ENCODE results near the gene JAZF1.

JAZF1 gene

GRCh38 chr7:28191751-28192150 lies 11.2 kb upstream of the JAZF1 start:
- no peak for DNase-seq (ENCODE audit: low read depth)

- DNase-seq (ENCODE audit: low read depth) = no peak
These were observed 10.6 kb upstream of the JAZF1 start for GRCh38 chr7:28191184-28191583.

- DNase-seq (ENCODE audit: low read depth) = no peak
These were observed 9.6 kb upstream of the JAZF1 start for GRCh38 chr7:28190077-28190710.

- DNase-seq (ENCODE audit: low read depth) = no peak
These were observed 6.4 kb upstream of the JAZF1 start for GRCh38 chr7:28187012-28187411.

- DNase-seq (ENCODE audit: low read depth) = no peak
These were observed 3.0 kb upstream of the JAZF1 start for GRCh38 chr7:28183627-28184026.

GRCh38 chr7:28182071-28182471 lies 1.5 kb upstream of the JAZF1 start:
- no peak for DNase-seq (ENCODE audit: low read depth)

- DNase-seq (ENCODE audit: low read depth) = no peak
These were observed 821 bp upstream of the JAZF1 start for GRCh38 chr7:28181416-28181815.

- no peak for DNase-seq (ENCODE audit: low read depth)
These were observed 598 bp downstream of the JAZF1 start for GRCh38 chr7:28180031-28180363.

- no peak for DNase-seq (ENCODE audit: low read depth)
These were observed 1.2 kb downstream of the JAZF1 start for GRCh38 chr7:28179120-28180030.

- DNase-seq (ENCODE audit: low read depth) = no peak
These were observed 2.0 kb downstream of the JAZF1 start for GRCh38 chr7:28178599-28178998.

GRCh38 chr7:28177836-28178235 lies 2.8 kb downstream of the JAZF1 start:
- DNase-seq (ENCODE audit: low read depth) = no peak

GRCh38 chr7:28176645-28177044 lies 4.0 kb downstream of the JAZF1 start:
- DNase-seq (ENCODE audit: low read depth) = no peak

- DNase-seq (ENCODE audit: low read depth) = no peak
These were observed 4.4 kb downstream of the JAZF1 start for GRCh38 chr7:28176174-28176573.

- no peak for DNase-seq (ENCODE audit: low read depth)
These were observed 5.5 kb downstream of the JAZF1 start for GRCh38 chr7:28174901-28175661.

GRCh38 chr7:28174442-28174841 lies 6.2 kb downstream of the JAZF1 start:
- DNase-seq (ENCODE audit: low read depth) = no peak

GRCh38 chr7:28173531-28173930 lies 7.1 kb downstream of the JAZF1 start:
- no peak for DNase-seq (ENCODE audit: low read depth)

GRCh38 chr7:28172958-28173357 lies 7.6 kb downstream of the JAZF1 start:
- no peak for DNase-seq (ENCODE audit: low read depth)

- no peak for DNase-seq (ENCODE audit: low read depth)
These were observed 9.9 kb downstream of the JAZF1 start for GRCh38 chr7:28170701-28171100.

- no peak for DNase-seq (ENCODE audit: low read depth)
These were observed 11.4 kb downstream of the JAZF1 start for GRCh38 chr7:28169230-28169629.

GRCh38 chr7:28168393-28169158 lies 12.0 kb downstream of the JAZF1 start:
- DNase-seq (ENCODE audit: low read depth) = no peak

GRCh38 chr7:28166982-28167715 lies 13.4 kb downstream of the JAZF1 start:
- DNase-seq (ENCODE audit: low read depth) = no peak
